HepG2 (cell line): Measurements from ENCODE around the gene KLHL21. TPM values are rescaled to one million over a fixed set of nuclear protein-coding genes. Genes with fewer than 3 reads are reported as not detected.

Source experiments
- AGO2 ChIP-seq: fragments of 200-400 bp; formaldehyde crosslinking; optimal IDR thresholded peaks from 2 replicates; pipeline ENCODE3; 2017; ENCODE audit warnings: mild to moderate bottlenecking, low read depth, low read length, moderate library complexity
- BCLAF1 ChIP-seq: fragments of 450-650 bp; IDR thresholded peaks from 2 replicates; pipeline ENCODE4 v1.6.1; 2017; ENCODE audit warnings: mild to moderate bottlenecking
- CREB1 ChIP-seq, 2 experiments: fragments of 450-650 bp in 1 of 2; IDR thresholded peaks; 2 replicates each; pipeline ENCODE4 v1.6.1; 2016 to 2017; ENCODE audit warnings: control low read depth in 1 of 2, mild to moderate bottlenecking in 1 of 2, missing compliant biosample characterization in 1 of 2, missing genetic modification characterization in 1 of 2
- DMAP1 ChIP-seq: IDR thresholded peaks from 2 replicates; pipeline ENCODE4 v1.6.1; 2016
- MIER3 ChIP-seq: IDR thresholded peaks from 2 replicates; pipeline ENCODE4 v1.6.1; 2016; ENCODE audit warnings: missing compliant biosample characterization, borderline replicate concordance
- PAXIP1 ChIP-seq: sonication (generic); formaldehyde crosslinking; conservative IDR thresholded peaks from 2 replicates; pipeline ENCODE4 v1.4.0; 2020; ENCODE audit warnings: mild to moderate bottlenecking, missing genetic modification reagents, moderate library complexity
- PTBP1 ChIP-seq: fragments of 200-400 bp; formaldehyde crosslinking; IDR thresholded peaks from 2 replicates; pipeline ENCODE4 v1.6.1; 2018; ENCODE audit warnings: low read length, low read depth; ENCODE audit not compliant: poor library complexity, severe bottlenecking
- SP2 ChIP-seq: sonication (generic); formaldehyde crosslinking; IDR thresholded peaks from 2 replicates; pipeline ENCODE4 v1.5.1; 2020; ENCODE audit warnings: mild to moderate bottlenecking, missing genetic modification reagents
- TCF7 ChIP-seq: sonication (generic); IDR thresholded peaks from 2 replicates; pipeline ENCODE4 v1.6.1; 2016; ENCODE audit warnings: antibody characterized with exemption, low read depth
- ZMAT3 ChIP-seq: sonication (generic); formaldehyde crosslinking; conservative IDR thresholded peaks from 2 replicates; pipeline ENCODE4 v1.7.0; 2021; ENCODE audit warnings: missing genetic modification reagents
- ZMAT5 ChIP-seq: sonication (generic); formaldehyde crosslinking; IDR thresholded peaks from 2 replicates; pipeline ENCODE4 v1.5.0; 2020; ENCODE audit warnings: mild to moderate bottlenecking, low read depth, missing genetic modification reagents, borderline replicate concordance
- ZNF343 ChIP-seq: sonication (generic); formaldehyde crosslinking; IDR thresholded peaks from 2 replicates; pipeline ENCODE4 v1.4.0; 2020; ENCODE audit warnings: mild to moderate bottlenecking, missing genetic modification reagents
- ZNF614 ChIP-seq: IDR thresholded peaks from 2 replicates; pipeline ENCODE4 v1.6.1; 2018; ENCODE audit warnings: missing biosample characterization, missing genetic modification reagents, inconsistent platforms, borderline replicate concordance
- ZNF615 ChIP-seq: sonication (generic); formaldehyde crosslinking; IDR thresholded peaks from 2 replicates; pipeline ENCODE4 v1.5.0; 2020; ENCODE audit warnings: mild to moderate bottlenecking, missing genetic modification reagents, borderline replicate concordance
- ZNF746 ChIP-seq: sonication (generic); formaldehyde crosslinking; IDR thresholded peaks from 2 replicates; pipeline ENCODE4 v1.8.0; 2022; ENCODE audit warnings: mild to moderate bottlenecking, missing genetic modification reagents
- ZSCAN30 ChIP-seq: sonication (generic); formaldehyde crosslinking; IDR thresholded peaks from 2 replicates; pipeline ENCODE4 v1.5.0; 2020; ENCODE audit warnings: mild to moderate bottlenecking, missing genetic modification reagents
- polyA plus RNA-seq, 8 experiments: library from polyadenylated mRNA; depleted of rRNA in 3 of 8; stranded (reverse) in 7 of 8; unstranded in 1 of 8; fragments of >200 nt; fragmentation: Illumina TruSeq in 4 of 8; extraction: Trizol in 4 of 8; gene quantifications; 2 replicates each; pipeline versions ENCODE4 v1.2.1 to v1.2.3, GENCODE V29; 2011 to 2016; ENCODE audit warnings: low read depth in 4 of 8, missing spikeins in 1 of 8, mixed read lengths in 1 of 8; ENCODE audit not compliant: insufficient read depth in 1 of 8
- total RNA-seq, 5 experiments: library from RNA; depleted of rRNA; stranded (reverse); fragments of >200 nt; fragmentation: Illumina TruSeq; extraction: Trizol; gene quantifications; 2 replicates each; pipeline ENCODE4 v1.2.3, GENCODE V29; 2016; ENCODE audit warnings: low read depth in 1 of 5
- TF ChIP-seq, protein P1 (sequence below): sonication (generic); formaldehyde crosslinking; IDR thresholded peaks from 2 replicates; pipeline ENCODE4 v1.4.0; 2020; ENCODE audit warnings: missing genetic modification reagents
- TF ChIP-seq, protein P2 (sequence below): sonication (generic); formaldehyde crosslinking; IDR thresholded peaks from 2 replicates; pipeline ENCODE4 v1.5.0; 2020; ENCODE audit warnings: mild to moderate bottlenecking, missing genetic modification reagents, borderline replicate concordance

Gene KLHL21
- total and polyA plus RNA-seq, 2 of the 13 experiments (the other 11 are each of a cell fraction or from before 2014, with no cell fraction given), result 14.8 to 25.0 TPM

GRCh38 chr1:6603915-6604558 is 1.4 kb upstream of the KLHL21 start (continued):
- TF ChIP-seq TCF7 (no peak), BCLAF1 (no peak), AGO2 (peak; percentile 12), ZMAT3 (CRISPR knock-in tag) (no peak; the same call in 1 of the 2 replicates), PAXIP1 (CRISPR knock-in tag) (peak; percentile 86), SP2 (CRISPR knock-in tag) (no peak), ZNF615 (CRISPR knock-in tag) (no peak), ZNF343 (no peak), ZNF746 (CRISPR knock-in tag) (no peak), MIER3 (CRISPR knock-in tag) (0 out of 2 replicates have a peak, but pooled peaks have one; percentile 22), ZMAT5 (no peak), PTBP1 (no peak), DMAP1 (CRISPR knock-in tag) (peak; percentile 87), CREB1 (IDR thresholded peaks at IDR 0.05) (no peak), CREB1 (CRISPR knock-in tag; IDR thresholded peaks at IDR 0.05) (peak; percentile 66), ZSCAN30 (CRISPR knock-in tag) (no peak), ZNF614 (CRISPR knock-in tag) (no peak)
- TF ChIP-seq, protein P1, sequence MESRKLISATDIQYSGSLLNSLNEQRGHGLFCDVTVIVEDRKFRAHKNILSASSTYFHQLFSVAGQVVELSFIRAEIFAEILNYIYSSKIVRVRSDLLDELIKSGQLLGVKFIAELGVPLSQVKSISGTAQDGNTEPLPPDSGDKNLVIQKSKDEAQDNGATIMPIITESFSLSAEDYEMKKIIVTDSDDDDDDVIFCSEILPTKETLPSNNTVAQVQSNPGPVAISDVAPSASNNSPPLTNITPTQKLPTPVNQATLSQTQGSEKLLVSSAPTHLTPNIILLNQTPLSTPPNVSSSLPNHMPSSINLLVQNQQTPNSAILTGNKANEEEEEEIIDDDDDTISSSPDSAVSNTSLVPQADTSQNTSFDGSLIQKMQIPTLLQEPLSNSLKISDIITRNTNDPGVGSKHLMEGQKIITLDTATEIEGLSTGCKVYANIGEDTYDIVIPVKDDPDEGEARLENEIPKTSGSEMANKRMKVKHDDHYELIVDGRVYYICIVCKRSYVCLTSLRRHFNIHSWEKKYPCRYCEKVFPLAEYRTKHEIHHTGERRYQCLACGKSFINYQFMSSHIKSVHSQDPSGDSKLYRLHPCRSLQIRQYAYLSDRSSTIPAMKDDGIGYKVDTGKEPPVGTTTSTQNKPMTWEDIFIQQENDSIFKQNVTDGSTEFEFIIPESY (CRISPR knock-in tag), result no peak
- TF ChIP-seq, protein P2, sequence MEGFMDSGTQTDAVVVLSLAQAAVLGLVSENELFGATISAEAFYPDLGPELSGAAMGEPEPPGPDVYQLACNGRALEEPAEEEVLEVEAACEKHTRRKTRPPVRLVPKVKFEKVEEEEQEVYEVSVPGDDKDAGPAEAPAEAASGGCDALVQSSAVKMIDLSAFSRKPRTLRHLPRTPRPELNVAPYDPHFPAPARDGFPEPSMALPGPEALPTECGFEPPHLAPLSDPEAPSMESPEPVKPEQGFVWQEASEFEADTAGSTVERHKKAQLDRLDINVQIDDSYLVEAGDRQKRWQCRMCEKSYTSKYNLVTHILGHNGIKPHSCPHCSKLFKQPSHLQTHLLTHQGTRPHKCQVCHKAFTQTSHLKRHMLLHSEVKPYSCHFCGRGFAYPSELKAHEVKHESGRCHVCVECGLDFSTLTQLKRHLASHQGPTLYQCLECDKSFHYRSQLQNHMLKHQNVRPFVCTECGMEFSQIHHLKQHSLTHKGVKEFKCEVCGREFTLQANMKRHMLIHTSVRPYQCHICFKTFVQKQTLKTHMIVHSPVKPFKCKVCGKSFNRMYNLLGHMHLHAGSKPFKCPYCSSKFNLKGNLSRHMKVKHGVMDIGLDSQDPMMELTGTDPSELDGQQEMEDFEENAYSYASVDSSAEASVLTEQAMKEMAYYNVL (CRISPR knock-in tag), result peak; percentile 64; the same call in 1 of the 2 replicates
